Uterine smooth muscle cell (primary cell): Measurements from ENCODE around the gene BLNK. TPM values are rescaled to one million over a fixed set of nuclear protein-coding genes. Genes with fewer than 3 reads are reported as not detected.

Experiments used
- total RNA-seq: library from RNA; depleted of rRNA; stranded (reverse); fragments of >200 nt; gene quantifications from 2 replicates; pipeline ENCODE4 v1.2.3, GENCODE V29; 2014

Gene BLNK
- total RNA-seq: not detected in 2 replicates

DNA sequence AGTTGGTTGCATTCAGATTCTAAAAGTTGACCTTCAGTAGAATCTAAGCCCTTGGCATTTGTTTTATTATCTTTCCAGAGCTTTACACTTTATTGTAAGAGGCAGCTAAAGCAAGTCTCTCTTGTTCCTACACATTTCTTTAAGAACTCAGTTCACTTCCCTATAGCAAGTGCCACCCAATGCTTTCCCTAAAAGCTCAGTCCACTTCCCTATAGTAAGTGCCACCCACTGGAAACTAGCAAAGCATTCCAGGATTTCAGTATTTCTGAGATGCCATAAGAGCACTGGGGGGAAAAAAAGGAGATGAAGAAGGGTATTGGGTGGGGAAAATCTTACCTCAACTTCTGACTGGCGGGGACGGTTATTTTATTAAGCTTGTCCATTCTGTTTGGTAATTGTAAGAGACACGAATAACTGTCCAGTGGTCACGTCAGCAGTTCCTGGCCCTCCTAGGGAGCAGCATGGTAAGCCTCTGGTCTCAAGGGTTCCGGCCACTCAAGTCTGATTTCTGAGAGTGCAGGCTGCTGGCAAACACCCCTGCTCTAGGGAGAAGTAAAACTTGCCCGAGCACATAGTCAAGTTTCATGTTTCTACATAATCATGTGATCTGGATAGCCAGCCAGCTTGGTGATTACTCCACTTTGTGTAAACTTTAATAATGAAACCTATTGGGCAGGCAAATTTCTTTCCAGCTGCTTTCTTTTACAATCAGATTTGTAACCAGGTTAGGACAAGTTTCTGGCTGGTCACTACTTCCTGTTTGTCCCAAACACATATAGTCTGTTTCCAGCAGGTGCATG is at the start of gene BLNK:
Gene BLNK (minus strand): TSS at position 554 of the 800 bp plus-strand sequence. CDS start 171 bp downstream, at position 383.

GRCh38 chr10:96304230-96304629 is 32.9 kb upstream of the BLNK start, which contains the start of gene DNTT:
TSS of gene DNTT (plus strand) at chr10:96304434. CDS start at chr10:96304498, 64 bp downstream.

Other genes starting within 250 kb of the BLNK start
- gene CCNJ, start 228.0 kb downstream of the BLNK start, total RNA-seq: 5.6 and 6.4 TPM in 2 replicates
- gene ZNF518A, start 141.3 kb downstream of the BLNK start, total RNA-seq: 15.5 and 21.4 TPM in 2 replicates
- not detected in 2 replicates for gene DNTT, start 32.9 kb upstream of the BLNK start, total RNA-seq
- gene OPALIN, start 87.4 kb upstream of the BLNK start, total RNA-seq: not detected in 2 replicates
- 0.12 and 0.22 TPM in 2 replicates for gene TLL2, start 242.4 kb upstream of the BLNK start, total RNA-seq